Embryonic facial prominence (tissue), 1 donor: ENCODE data around the gene RFPL4A.

Experiments used
- DNase-seq: peaks from one replicate; pipeline ENCODE4 v3.0.0-alpha.2; 2016; ENCODE audit errors: extremely low spot score

Gene RFPL4A

DNA sequence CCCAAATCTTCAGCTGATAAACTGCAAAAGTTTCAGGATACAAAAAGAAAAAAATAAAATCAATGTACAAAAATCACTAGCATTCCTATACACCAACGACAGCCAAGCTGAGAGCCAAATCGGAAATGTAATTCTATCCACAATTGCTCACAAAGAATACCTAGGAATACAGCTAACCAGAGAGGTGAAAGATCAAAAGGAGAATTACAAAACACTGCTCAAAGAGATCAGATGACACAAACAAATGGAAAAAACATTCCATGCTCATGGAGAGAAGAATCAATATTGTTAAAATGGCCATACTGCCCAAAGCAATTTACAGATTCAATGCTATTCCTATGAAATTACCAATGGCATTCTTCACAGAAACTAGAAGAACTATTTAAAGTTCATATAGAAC is 43.4 kb downstream of the RFPL4A start:
- no peak for DNase-seq

DNA sequence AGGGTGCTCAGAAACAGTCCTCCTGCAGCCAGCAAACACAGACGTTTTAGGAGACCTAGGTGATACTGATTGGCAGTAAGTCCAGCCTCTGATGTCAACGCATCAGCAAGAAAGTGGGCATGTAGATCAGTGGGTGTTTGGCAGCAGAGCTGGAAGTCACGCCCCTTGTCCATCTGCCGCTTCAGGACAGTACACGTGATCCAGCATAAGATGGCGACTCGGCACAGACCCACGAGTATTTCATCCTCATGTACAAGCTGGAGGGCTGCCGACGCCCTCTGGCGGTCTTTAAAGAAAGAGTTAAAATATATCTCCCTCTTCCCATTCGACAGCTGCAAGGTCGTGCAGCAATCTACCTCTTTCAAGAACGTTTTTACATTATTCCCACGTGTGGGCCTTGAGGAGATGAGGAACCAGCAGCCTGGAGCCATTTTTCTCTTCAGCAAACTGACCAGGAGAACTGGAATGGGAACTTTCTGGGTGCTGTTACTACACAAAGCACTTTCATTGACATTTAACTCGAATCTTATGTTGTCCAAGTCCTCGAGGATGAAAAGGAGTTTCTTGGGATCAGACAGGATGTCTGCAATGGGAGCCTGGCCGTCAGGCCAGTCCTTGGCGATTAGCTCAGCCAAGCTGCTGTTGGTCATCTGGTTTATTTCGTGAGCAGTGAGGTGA is 50.6 kb downstream of the RFPL4A start:
- no peak for DNase-seq

- no peak for DNase-seq
Measured at GRCh38 chr19:55811340-55811739, 52.4 kb downstream of the RFPL4A start.

DNA sequence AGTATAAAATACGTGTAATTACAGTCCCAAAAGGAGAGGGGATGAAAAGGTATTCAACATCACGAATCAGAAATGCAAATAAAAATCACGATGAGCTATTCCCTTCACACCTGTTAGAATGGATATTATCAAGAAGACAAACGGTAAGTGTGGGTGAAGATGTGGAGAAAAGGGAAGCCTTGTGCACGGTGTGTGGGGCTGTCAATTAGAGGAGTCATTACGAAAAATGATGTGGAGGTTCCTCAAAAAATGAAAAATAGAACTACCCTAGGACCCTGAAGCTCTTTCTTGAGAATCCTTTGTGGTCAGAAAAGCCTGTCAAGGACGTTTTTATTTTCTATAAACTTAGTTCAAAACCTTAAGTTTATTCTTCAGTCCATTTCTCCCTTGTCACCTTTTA is 53.6 kb downstream of the RFPL4A start:
- no peak for DNase-seq
